ENCODE data around the gene NUDT3. TPM values are rescaled to one million over a fixed set of nuclear protein-coding genes. Genes with fewer than 3 reads are reported as not detected.

NUDT3 gene
- total and polyA plus RNA-seq, 9 of the 15 experiments (the other 6 are each of a cell fraction or from before 2014, with no cell fraction given): 5.4 to 81.2 (median 56.4) TPM

- no peak for TF ChIP-seq CEBPZ (IDR thresholded peaks at IDR 0.05; ENCODE audit: borderline replicate concordance, low read depth, low read length)
- TF ChIP-seq ETV6 (IDR thresholded peaks at IDR 0.05; ENCODE audit: borderline replicate concordance in 1 of 2, low read depth in 2 of 2, low read length in 1 of 2): 0 out of 4 replicates have a peak, but pooled peaks of 1 of the 2 experiments have one; percentile 13
- TF ChIP-seq ETV6 (CRISPR knock-in tag; IDR thresholded peaks at IDR 0.05; ENCODE audit: borderline replicate concordance): no peak
- TF ChIP-seq ZNF407 (IDR thresholded peaks at IDR 0.05; ENCODE audit: low read depth): no peak
- peak in 1 of 3 experiments; percentile 33 for TF ChIP-seq YY1 (IDR thresholded peaks at IDR 0.05; ENCODE audit: borderline replicate concordance in 1 of 3, control insufficient read depth in 1 of 3, extremely low read depth in 1 of 3, insufficient read depth in 3 of 3, insufficient read length in 1 of 3, insufficient replicate concordance in 2 of 3, low read depth in 1 of 3, low read length in 2 of 3)
- TF ChIP-seq ATF7 (IDR thresholded peaks at IDR 0.05): no peak
- peak in 1 of 2 experiments; percentile 29 for TF ChIP-seq E2F6 (IDR thresholded peaks at IDR 0.05; ENCODE audit: borderline replicate concordance in 1 of 2, extremely low read depth in 1 of 2, insufficient read depth in 1 of 2, insufficient read length in 1 of 2, low read depth in 1 of 2, low read length in 1 of 2, poor library complexity in 1 of 2, severe bottlenecking in 1 of 2)
- no peak for TF ChIP-seq CBFA2T3 (IDR thresholded peaks at IDR 0.05)
- TF ChIP-seq HES1 (IDR thresholded peaks at IDR 0.05; ENCODE audit: low read depth): no peak
- TF ChIP-seq PTBP1 (IDR thresholded peaks at IDR 0.05; ENCODE audit: low read depth, low read length): peak; percentile 86; the same call in 1 of the 2 replicates
- TF ChIP-seq GTF2A2 (tag; IDR thresholded peaks at IDR 0.05): no peak
Observed at GRCh38 chr6:34246563-34247391, 145.7 kb downstream of the NUDT3 start (continued).
